Erythroblast (primary cell): ENCODE results near the gene RFK.

Experiments
- DNase-seq, 2 experiments: peaks; one replicate each; lab custom pipeline; 2025; lab: John Stamatoyannopoulos, UW
- GATA1 ChIP-seq: IDR thresholded peaks from 2 replicates; pipeline ENCODE4 v1.6.1; 2011; ENCODE audit warnings: low read depth, mild to moderate bottlenecking, control low read depth, low read length, moderate library complexity
- POLR2A ChIP-seq: IDR thresholded peaks from 2 replicates; pipeline ENCODE4 v1.6.1; 2011; ENCODE audit warnings: mild to moderate bottlenecking, low read length

RFK gene

GRCh38 chr9:76352026-76352620 lies 42.1 kb downstream of the RFK start:
- no peak for DNase-seq
- TF ChIP-seq POLR2A (no peak), GATA1 (no peak)

- no peak for DNase-seq
- TF ChIP-seq POLR2A = no peak
- TF ChIP-seq GATA1 = no peak
Measured at GRCh38 chr9:76351006-76351405, 43.2 kb downstream of the RFK start.

DNA sequence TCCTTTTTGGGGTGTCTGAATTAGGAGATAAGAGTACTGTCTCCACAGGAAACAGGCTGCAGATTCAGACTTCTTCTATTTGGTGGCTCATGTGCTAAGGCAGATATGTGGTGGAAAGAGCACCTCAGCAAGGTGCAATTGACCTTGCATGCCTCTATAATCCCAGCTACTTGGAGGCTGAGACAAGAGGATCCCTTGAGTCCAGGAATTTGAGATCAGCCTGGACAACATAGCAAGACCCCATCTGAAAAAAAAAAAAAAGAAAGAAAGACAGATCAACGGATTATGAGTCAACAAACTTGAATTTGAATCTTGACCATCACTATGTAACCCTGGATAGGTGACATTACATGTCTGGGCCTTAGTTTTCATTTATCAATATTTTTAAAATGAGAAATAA lies 44.4 kb downstream of the RFK start:
- DNase-seq = no peak
- no peak for TF ChIP-seq GATA1
- no peak for TF ChIP-seq POLR2A

- no peak for DNase-seq
Measured at GRCh38 chr9:76342858-76343257, 51.4 kb downstream of the RFK start.

DNA sequence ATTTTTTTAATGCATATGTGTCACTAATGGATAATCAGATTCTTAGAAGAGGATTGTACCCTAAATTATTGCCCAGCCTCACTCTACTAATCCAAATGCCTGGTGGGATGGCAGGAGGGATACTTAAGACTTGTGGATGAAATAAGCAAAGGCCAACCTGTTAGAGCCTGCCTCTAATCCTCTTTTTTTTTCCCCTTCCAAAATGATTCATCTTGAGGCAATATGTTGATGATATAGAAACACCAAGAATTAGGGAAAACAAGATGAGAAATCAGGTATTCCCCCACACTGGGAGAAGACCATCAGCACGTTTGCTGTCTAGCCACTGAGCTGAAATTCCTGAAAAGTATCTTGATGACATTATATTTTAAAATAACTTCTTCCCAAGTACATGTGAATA lies 52.0 kb downstream of the RFK start:
- no peak for TF ChIP-seq POLR2A
- no peak for TF ChIP-seq GATA1
- DNase-seq = no peak

More at GRCh38 chr9:76342858-76343257, 51.4 kb downstream of the RFK start:
- TF ChIP-seq GATA1 (no peak), POLR2A (no peak)

DNA sequence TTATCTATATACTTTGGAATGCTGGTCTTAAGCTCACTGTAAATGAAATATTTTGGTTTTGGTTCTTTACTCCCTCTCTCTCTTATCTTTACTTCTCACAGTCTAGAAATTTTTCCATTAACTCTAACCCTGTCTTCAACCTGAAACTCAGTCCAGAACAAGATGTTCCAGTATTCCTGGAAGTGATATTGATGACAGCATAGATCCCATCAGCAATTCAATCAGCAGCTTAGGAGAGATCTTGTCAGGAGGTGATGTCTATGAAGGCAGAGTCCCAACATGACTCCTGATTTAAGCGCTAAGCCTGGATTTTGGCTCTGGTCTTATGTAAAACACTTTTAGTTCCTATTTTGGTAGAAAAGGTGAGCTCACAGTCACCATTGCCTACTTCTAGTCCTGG lies 52.6 kb downstream of the RFK start:
- TF ChIP-seq POLR2A (no peak), GATA1 (no peak)
- DNase-seq = no peak

GRCh38 chr9:76338418-76338817 lies 55.8 kb downstream of the RFK start:
- DNase-seq = no peak
- no peak for TF ChIP-seq GATA1
- no peak for TF ChIP-seq POLR2A

DNA sequence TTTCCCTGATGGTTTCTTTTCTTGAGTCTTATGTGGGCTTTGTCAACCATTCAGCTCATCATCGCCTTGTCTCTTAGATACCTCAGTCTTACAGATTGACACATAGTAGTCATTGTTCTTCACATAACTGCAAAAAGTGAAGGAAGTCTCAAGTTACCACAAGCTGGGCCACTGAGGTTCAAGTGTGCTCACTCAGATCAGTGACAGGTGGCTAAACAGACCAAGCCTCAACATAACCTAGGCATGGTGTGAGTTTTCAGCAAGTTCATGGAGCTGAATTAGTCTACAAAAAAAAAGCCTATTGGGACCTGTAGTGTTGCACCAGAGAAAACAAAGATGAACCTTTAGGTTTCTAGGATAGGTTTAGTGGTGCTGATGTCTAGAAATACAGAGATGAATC lies 58.2 kb downstream of the RFK start:
- DNase-seq = no peak
- no peak for TF ChIP-seq POLR2A
- TF ChIP-seq GATA1 = no peak
